Epidermal melanocyte (primary cell): ENCODE data around the gene TRIM44.

Source experiments
- DNase-seq: peaks from one replicate; pipeline ENCODE4 v3.0.0; 2011; ENCODE audit warnings: low spot score; ENCODE audit not compliant: insufficient read length

TRIM44 gene

GRCh38 chr11:35786188-35786587, 123.6 kb downstream of the TRIM44 start:
- no peak for DNase-seq

GRCh38 chr11:35787013-35787504, 124.5 kb downstream of the TRIM44 start:
- DNase-seq: no peak

DNA sequence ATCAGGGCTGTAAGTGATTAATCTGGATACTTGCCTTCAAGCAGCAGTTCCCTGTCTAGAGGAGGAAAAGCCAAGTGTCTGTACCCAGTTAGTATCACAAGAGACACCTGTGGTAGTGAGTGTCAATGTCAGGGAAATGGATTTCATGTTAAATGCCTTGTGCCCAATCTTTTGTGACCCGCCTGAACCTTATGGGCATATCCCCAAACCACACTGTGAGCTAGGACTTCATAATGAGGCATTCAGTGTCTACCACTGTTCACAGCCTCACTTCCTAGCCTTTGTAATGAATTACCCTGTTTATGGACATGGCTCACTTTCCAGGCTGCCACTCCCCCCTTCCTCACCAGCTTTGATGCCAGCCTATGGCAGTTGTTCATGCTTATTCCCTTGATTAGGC, 125.1 kb downstream of the TRIM44 start:
- no peak for DNase-seq

DNA sequence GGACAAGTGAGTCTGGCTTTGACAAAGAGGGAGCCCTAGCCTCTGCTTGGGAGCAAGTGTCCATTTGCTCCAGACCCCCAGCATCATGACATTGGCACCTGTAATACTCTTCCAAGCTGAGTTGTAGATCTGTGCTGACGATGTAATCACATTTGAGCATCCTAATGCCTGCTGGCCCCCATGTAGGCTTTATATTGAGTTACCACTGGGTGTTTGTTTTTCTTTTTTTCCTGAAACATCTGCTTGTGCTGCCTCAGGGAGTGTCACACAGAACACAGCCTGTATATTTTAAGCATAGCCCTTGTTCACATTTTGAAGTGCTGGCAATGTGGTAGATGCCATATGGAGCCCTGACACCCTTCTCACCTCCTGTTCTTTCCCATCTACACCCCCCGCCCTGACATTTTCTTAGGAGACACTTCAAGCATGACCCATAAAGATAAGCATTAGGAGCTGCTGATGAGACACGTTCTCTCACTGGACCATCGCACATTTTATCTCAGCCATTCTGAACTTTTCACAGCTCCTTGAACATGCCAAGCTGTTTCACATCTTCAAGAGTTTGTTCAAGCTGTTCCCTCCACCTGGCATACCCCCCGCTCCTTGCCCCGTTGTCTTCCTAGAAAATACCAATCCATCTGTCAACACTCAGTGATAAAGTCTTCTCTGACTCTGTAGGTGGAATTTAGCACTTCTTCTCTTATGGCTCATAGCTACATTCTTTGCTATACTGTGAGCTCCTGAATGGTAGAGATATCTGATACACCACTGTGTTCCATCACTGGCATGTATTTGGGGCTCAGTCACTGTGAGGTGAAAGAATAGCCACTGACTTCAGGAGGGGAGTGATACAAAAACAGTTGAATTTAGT, 128.7 kb downstream of the TRIM44 start:
- no peak for DNase-seq

DNA sequence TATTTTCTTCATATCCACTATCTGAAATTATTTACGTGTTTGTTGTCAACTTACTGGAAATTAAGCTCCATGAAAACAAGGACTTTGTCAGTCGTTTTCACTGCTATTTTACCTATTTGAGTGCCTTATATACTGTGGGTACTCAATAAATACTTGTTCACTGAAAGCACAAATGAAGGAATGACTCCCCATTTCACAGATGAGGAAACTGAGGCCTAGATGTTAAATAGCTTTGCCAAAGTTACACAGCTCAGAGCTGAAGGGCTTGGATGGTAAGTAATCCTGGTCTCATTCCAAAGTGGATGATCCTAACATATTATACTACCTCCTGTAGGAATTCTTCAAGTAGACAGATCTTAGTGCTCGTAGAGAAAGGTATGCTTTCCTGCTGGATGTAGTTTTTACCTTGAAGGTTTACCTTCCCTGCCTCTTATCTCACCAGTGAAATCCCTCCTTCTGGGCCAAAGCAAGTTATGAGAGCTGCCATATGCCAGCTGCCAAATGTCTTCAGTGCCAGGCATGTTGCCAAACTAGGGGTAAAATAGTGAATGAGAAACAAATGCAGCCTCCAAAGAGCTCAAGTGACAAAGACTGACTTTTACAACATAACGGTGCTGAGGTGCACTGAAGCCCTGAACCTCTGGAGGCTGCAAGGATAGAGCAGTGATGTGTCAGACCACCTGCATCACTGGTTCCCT, 129.7 kb downstream of the TRIM44 start:
- no peak for DNase-seq

GRCh38 chr11:35792846-35793192, 130.2 kb downstream of the TRIM44 start:
- no peak for DNase-seq

- no peak for DNase-seq
These were observed 131.8 kb downstream of the TRIM44 start for GRCh38 chr11:35794333-35794732.

DNA sequence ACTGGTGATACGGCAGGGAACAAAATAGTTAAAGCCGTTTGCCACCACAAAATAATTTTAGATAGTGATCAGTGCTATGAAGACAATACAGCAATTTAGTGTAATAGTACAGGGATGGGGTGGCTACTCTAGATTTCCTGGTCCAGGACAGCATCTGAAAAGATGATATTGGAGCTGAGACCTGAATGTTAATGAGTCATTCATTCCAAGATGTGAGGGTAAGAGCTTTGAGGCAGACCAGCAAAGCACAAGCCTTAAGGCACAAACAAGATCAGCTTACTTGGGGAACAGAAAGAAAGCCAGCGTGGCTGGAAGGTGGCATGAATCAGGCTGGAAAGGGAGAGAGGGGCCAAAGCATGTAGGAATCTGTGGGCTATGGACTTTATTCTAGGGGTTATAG, 132.3 kb downstream of the TRIM44 start:
- no peak for DNase-seq

DNA sequence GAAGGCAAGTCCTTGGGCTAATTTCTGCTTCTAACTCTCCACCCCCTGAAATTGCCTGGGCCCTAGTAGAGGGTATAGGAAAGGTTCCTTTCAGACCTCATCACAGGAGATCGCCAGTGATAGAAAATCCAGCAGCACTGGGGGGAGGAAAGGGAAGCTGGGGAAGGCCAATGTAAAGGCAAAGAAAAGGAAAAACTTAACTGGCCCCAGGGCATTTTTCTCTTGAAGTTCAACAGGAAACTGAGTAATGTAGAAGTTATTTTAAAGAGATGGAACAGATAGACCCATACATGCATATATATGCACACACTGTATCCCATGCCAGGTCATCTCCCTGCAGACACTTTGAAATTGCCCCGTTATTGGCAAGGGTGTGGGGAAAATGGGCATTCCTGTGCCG, 134.0 kb downstream of the TRIM44 start:
- DNase-seq: no peak

GRCh38 chr11:35798423-35798822, 135.8 kb downstream of the TRIM44 start:
- DNase-seq: no peak

GRCh38 chr11:35798983-35799382, 136.4 kb downstream of the TRIM44 start:
- no peak for DNase-seq

GRCh38 chr11:35799655-35800054, 137.1 kb downstream of the TRIM44 start:
- DNase-seq: no peak

DNA sequence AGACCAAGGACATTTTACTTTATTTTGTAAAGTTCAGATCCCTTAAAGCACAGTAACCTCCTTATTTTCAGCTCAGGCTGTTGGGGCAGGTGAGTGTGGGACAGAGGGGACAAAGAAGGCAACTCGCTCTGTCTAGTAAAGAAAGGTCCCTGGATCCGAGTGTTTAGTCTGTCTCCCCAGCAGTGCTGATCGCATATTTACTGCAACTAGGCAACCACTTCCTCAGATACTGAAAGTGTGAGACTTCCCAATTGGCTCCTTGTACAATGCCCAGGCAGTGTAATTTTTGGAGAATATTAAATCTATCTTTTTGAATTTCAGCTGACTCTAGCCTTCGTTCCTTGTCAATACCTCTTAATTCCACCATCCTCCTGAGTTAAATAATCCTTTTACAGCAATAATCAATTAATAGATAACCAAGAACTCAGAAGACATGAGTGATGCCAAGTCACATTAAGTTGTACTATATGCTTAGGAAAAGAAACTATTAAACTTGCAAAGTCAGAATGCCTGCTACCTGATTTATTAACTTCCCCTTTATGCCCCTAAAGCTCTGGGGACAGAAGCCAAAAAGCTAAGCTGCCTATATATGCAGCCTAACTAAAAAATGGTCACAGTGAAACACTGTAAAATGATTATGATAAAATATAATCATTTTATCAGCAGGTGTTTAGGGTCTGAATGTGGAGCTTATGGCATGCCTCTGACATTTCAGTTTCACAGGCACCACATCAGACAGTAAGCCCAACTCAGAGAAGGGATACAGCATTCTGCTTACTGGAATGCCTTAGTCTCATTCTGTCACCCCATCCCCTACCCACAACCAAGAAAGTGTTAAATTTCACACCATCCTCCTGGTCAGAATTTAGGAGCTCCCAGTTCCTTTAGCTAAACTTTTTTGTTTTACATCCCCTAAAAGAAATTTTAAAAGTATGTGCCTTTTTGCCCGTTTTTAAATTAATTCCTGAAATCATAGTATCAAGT, 138.7 kb downstream of the TRIM44 start:
- no peak for DNase-seq

DNA sequence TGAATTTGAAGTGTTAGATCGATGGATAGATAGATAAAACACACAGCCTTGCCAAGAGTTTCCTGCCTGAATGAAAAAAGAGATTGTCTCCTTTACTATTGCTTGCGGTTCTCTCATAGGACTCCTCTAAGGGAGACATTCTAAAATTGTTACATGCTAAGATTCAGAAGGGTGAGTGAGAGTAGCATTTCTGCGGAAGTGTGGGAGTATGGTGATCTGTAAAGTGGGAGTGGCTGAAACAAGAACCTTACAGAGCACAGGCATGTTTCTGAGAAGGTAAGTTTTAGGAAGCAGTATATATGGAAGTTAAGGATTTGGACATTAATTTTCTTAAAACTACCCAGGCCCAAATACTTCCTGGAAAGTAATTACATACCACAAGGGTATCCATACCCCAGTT, 139.6 kb downstream of the TRIM44 start:
- no peak for DNase-seq

- DNase-seq: no peak
These were observed 140.1 kb downstream of the TRIM44 start for GRCh38 chr11:35802672-35803071.

DNA sequence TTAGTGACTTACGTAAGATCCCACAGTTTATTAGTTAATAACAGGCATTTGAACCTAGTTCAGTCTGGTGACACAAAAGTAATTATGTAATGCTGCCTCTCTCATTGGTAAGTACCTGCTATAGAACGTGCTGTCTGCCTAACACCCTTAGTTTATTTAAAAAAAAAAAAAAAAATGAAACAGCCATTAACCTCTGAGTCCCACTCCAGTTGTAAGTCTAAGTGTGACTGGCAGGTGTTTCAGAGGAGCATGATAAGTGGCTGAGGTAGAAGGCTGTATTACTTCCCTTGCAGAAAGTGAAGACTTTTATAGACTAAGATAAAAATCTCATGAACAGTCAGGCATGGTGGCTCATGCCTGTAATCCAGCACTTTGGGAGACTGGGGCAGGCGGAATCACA, 140.5 kb downstream of the TRIM44 start:
- DNase-seq: no peak

DNA sequence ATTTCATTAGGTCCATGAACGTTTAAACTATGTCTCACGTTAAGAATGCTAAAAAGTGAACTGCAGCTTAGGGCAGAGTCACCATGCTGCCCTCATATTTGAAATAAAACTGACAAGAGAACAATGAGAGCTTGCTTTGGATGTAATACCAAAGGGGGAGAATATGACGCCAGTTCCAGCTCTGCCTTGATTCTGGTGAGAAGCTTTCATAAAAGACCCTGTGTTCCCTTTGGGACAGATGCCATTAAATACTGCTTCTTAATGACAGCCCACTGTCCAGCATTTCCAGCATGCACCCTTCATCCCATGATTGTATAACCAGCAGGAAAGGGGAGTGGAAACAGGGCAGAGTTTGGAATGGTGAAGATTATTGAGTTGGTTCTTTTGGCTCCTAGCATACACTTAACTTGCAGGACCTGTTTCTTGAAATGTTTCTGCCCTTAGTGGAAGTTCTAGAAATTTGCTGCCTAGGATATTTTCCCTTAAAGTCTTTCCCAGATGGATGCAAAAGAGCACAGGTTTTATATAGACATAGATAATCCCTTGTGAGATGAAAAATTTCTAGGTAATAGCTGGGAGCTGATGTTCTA, 142.0 kb downstream of the TRIM44 start:
- no peak for DNase-seq

- no peak for DNase-seq
These were observed 147.0 kb downstream of the TRIM44 start for GRCh38 chr11:35809561-35809960.

DNA sequence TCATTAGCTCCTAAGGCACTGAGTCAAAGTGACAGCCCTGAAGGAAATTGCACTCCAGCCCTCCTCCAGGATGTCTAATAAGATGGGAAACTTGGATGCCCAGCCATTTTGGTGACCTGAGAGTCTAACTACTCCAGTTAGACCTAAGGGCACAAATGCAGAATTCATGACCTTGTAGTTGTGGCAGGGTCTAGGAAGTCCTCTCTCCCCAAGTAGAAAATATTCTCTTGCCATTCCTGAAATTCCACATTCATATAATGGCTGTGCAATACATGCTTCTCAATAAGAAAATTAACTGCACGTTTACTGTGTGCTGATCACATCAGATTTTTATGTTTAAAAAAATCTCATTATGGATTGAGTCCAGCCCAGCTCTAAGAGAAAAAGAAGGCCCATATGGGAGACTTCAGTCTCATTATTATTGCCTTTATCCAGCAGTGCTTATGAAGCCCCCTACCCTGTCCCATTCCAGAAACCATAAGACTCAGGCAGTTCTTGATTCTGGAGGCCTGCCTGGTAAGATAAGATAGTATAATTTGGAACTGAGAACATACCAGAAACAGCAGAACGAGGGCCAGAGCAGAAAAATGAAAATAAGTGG, 147.6 kb downstream of the TRIM44 start:
- DNase-seq: no peak

- DNase-seq: no peak
These were observed 149.2 kb downstream of the TRIM44 start for GRCh38 chr11:35811783-35812182.

DNA sequence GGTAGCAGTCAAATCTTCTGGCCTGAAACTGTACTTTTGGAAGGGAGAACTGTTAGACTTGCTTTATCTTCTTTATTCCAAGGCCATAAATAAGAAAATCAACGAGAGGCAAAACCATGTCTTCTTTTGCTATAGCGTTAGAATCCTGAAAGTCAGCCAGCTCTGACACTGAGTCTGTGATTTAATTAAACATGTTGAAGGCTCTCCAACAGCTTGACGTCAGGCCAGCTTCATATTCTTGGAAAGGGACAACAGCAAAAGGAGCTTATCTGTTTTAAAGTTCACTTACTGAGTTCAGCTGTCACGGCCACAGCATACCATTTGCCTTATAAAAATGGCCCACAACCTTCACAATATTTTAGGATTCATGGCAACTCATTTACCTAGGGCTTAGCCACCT, 150.3 kb downstream of the TRIM44 start:
- DNase-seq: no peak
